A673 (cell line): ENCODE results near the gene MLPH. TPM values are rescaled to one million over a fixed set of nuclear protein-coding genes. Genes with fewer than 3 reads are reported as not detected.

ENCODE experiments used
- BruUV-seq: library from RNA; stranded (reverse); fragments of 400-500 nt; replicated peaks from 2 replicates; lab custom pipeline; 2021; lab: Mats Ljungman, UMichigan
- CTCF ChIA-PET: fragments of 300-600 bp; sonication (Branson Sonifier 250); formaldehyde crosslinking; loops from one replicate; lab custom pipeline; 2022; ENCODE audit warnings: antibody characterized with exemption; lab: Charles Lee
- POLR2A ChIA-PET: fragments of 300-600 bp; sonication (Branson Sonifier 250); formaldehyde crosslinking; loops from one replicate; lab custom pipeline; 2022; ENCODE audit warnings: antibody characterized with exemption; ENCODE audit not compliant: low non-redundant PET; lab: Charles Lee
- DNase-seq: peaks from one replicate; pipeline ENCODE4 v3.0.0-alpha.2; 2015; ENCODE audit warnings: low spot score
- H3K27ac ChIP-seq: fragments of 200-600 bp; sonication (generic); 2 replicates; pipeline ENCODE4 v1.5.1; 2016; ENCODE audit warnings: mixed run types, low read depth, mild to moderate bottlenecking, mixed read lengths, antibody characterized with exemption, low read length; ENCODE audit not compliant: poor library complexity, severe bottlenecking
- H3K27me3 ChIP-seq: fragments of 200-600 bp; sonication (generic); replicated peaks from 2 replicates; pipeline ENCODE4 v1.6.1; 2017; ENCODE audit warnings: mixed run types, low read depth, mild to moderate bottlenecking, mixed read lengths, antibody characterized with exemption, low read length; ENCODE audit not compliant: insufficient read depth, poor library complexity
- H3K36me3 ChIP-seq: fragments of 200-600 bp; sonication (generic); 2 replicates; pipeline ENCODE4 v1.6.1; 2016; ENCODE audit warnings: mixed run types, mild to moderate bottlenecking, mixed read lengths, antibody characterized with exemption, low read length; ENCODE audit not compliant: insufficient read depth, poor library complexity, severe bottlenecking
- H3K4me1 ChIP-seq: fragments of 200-600 bp; sonication (generic); 2 replicates; pipeline ENCODE4 v1.6.1; 2017; ENCODE audit warnings: mixed run types, mild to moderate bottlenecking, mixed read lengths, antibody characterized with exemption, low read length; ENCODE audit not compliant: insufficient read depth, poor library complexity, severe bottlenecking
- H3K4me3 ChIP-seq: fragments of 200-600 bp; sonication (generic); 2 replicates; pipeline ENCODE4 v1.5.1; 2016; ENCODE audit warnings: low read depth, mixed run types, mild to moderate bottlenecking, mixed read lengths, low read length; ENCODE audit not compliant: poor library complexity, severe bottlenecking
- H3K9me3 ChIP-seq: fragments of 200-600 bp; sonication (generic); 2 replicates; pipeline ENCODE4 v1.6.1; 2016; ENCODE audit warnings: mixed run types, low read depth, mild to moderate bottlenecking, mixed read lengths, antibody characterized with exemption, low read length; ENCODE audit not compliant: poor library complexity, severe bottlenecking
- CTCF ChIP-seq: fragments of 300-800, 200-600 bp; sonication (generic); conservative IDR thresholded peaks from 2 replicates; pipeline ENCODE4 v1.5.1; 2017; ENCODE audit warnings: low read depth, mild to moderate bottlenecking, antibody characterized with exemption, low read length, moderate library complexity, mixed read lengths
- EZH2 ChIP-seq: fragments of 200-600 bp; sonication (generic); IDR thresholded peaks from 2 replicates; pipeline ENCODE4 v1.6.1; 2017; ENCODE audit warnings: borderline replicate concordance, low read depth, mild to moderate bottlenecking, mixed read lengths, antibody characterized with exemption, low read length; ENCODE audit not compliant: poor library complexity, severe bottlenecking
- intact Hi-C: fragments of 100-400 bp; cut with micrococcal nuclease; formaldehyde crosslinking; loops from one replicate; pipeline ENCODE4 v1.10.0; 2022; ENCODE audit not compliant: unreplicated experiment
- total RNA-seq: library from RNA; stranded (reverse); gene quantifications from 2 replicates; pipeline ENCODE4 v1.2.3, GENCODE V29; 2021

The MLPH gene
- total RNA-seq, 1 experiment from 2014 or later = not detected

GRCh38 chr2:237527766-237528165 lies 40.7 kb downstream of the MLPH start:
- H3K36me3 ChIP-seq = no peaks in the 10 kb centered on the region
- H3K27ac ChIP-seq = no peak overlapping the region
- no peaks in the 10 kb centered on the region for H3K9me3 ChIP-seq
- CTCF ChIA-PET = no interaction called here
- DNase-seq = no peak
- no peaks in the 10 kb centered on the region for H3K27me3 ChIP-seq
- H3K4me3 ChIP-seq = no peak overlapping the region
- BruUV-seq = no TSS peak
- POLR2A ChIA-PET = no interaction called here
- no peak for TF ChIP-seq EZH2
- TF ChIP-seq CTCF = no peak
- H3K4me1 ChIP-seq = no peaks in the 10 kb centered on the region
- intact Hi-C loops = no loop called here

GRCh38 chr2:237529452-237530402 lies 42.7 kb downstream of the MLPH start:
- Histone ChIP-seq H3K36me3 (no peaks in the 10 kb centered on the region), H3K9me3 (no peaks in the 10 kb centered on the region), H3K4me1 (no peaks in the 10 kb centered on the region), H3K27ac (no peak overlapping the region), H3K27me3 (no peaks in the 10 kb centered on the region), H3K4me3 (no peak overlapping the region)
- POLR2A ChIA-PET = no interaction called here
- CTCF ChIA-PET = no interaction called here
- intact Hi-C loops = no loop called here
- BruUV-seq = no TSS peak
- TF ChIP-seq EZH2 (no peak), CTCF (no peak)
- DNase-seq = no peak

- Histone ChIP-seq H3K36me3 (no peaks in the 10 kb centered on the region), H3K4me3 (no peak overlapping the region), H3K9me3 (no peaks in the 10 kb centered on the region), H3K27ac (no peak overlapping the region), H3K4me1 (no peaks in the 10 kb centered on the region), H3K27me3 (no peaks in the 10 kb centered on the region)
- TF ChIP-seq EZH2 (no peak), CTCF (no peak)
- no peak for DNase-seq
- intact Hi-C loops = no loop called here
- no TSS peak for BruUV-seq
- POLR2A ChIA-PET = no interaction called here
- CTCF ChIA-PET = no interaction called here
Measured at GRCh38 chr2:237530472-237531433, 43.7 kb downstream of the MLPH start.
